Neural cell (in vitro differentiated cells): ENCODE data around the gene KLHL28. TPM values are rescaled to one million over a fixed set of nuclear protein-coding genes. Genes with fewer than 3 reads are reported as not detected.
"Not testable (repeated sequence)": the region's sequence is repeated elsewhere in the genome, so short reads cannot be mapped to it uniquely, and the experiment has no call there.

Source experiments
- H2AFZ ChIP-seq: fragments of 200-600, 300-800 bp; sonication (generic), shearing (Covaris generic); 2 replicates; pipeline ENCODE4 v1.6.0; 2014; ENCODE audit warnings: low read depth, mild to moderate bottlenecking, antibody characterized with exemption, low read length, moderate library complexity
- H3F3A ChIP-seq: fragments of 200-600 bp; shearing (Covaris generic); 2 replicates; pipeline ENCODE4 v1.6.1; 2016; ENCODE audit warnings: mild to moderate bottlenecking, moderate library complexity, mixed read lengths, antibody characterized with exemption, low read length; ENCODE audit not compliant: insufficient read depth, poor library complexity, severe bottlenecking
- H3K27ac ChIP-seq: fragments of 200-600, 300-800 bp; sonication (generic), shearing (Covaris generic); 2 replicates; pipeline ENCODE4 v1.5.1; 2014; ENCODE audit warnings: mild to moderate bottlenecking, low read length, moderate library complexity
- H3K27me3 ChIP-seq: fragments of 300-800, 200-600 bp; sonication (generic), shearing (Covaris generic); 2 replicates; pipeline ENCODE4 v1.6.0; 2014; ENCODE audit warnings: mild to moderate bottlenecking, low read depth, low read length, moderate library complexity; ENCODE audit not compliant: insufficient read depth
- H3K36me3 ChIP-seq: fragments of 300-800, 200-600 bp; sonication (generic), shearing (Covaris generic); 2 replicates; pipeline ENCODE4 v1.5.1; 2014; ENCODE audit warnings: mild to moderate bottlenecking, antibody characterized with exemption, low read length, moderate library complexity; ENCODE audit not compliant: insufficient read depth
- H3K4me2 ChIP-seq: fragments of 300-800, 200-600 bp; sonication (generic), shearing (Covaris generic); 2 replicates; pipeline ENCODE4 v1.6.0; 2014; ENCODE audit warnings: mild to moderate bottlenecking, low read length
- H3K4me3 ChIP-seq: fragments of 300-800, 200-600 bp; sonication (generic), shearing (Covaris generic); 2 replicates; pipeline ENCODE4 v1.5.1; 2014; ENCODE audit warnings: mild to moderate bottlenecking, low read length, moderate library complexity
- H3K79me2 ChIP-seq: fragments of 200-600 bp; shearing (Covaris generic); replicated peaks from 2 replicates; pipeline ENCODE4 v1.6.0; 2014; ENCODE audit warnings: mild to moderate bottlenecking, low read length, moderate library complexity; ENCODE audit not compliant: insufficient read depth
- H3K9ac ChIP-seq: fragments of 300-800, 200-600 bp; sonication (generic), shearing (Covaris generic); 2 replicates; pipeline ENCODE4 v1.6.1; 2016; ENCODE audit warnings: mild to moderate bottlenecking, low read length, mixed read lengths
- H3K9me2 ChIP-seq: fragments of 200-600 bp; shearing (Covaris generic); 2 replicates; pipeline ENCODE4 v1.6.1; 2016; ENCODE audit warnings: mild to moderate bottlenecking, low read length, mixed read lengths; ENCODE audit not compliant: insufficient read depth
- H3K9me3 ChIP-seq: fragments of 200-600, 300-800 bp; sonication (generic), shearing (Covaris generic); 2 replicates; pipeline ENCODE4 v1.6.1; 2016; ENCODE audit warnings: mild to moderate bottlenecking, mixed run types, low read length, moderate library complexity, mixed read lengths
- H4K20me1 ChIP-seq: fragments of 200-600 bp; shearing (Covaris generic); 2 replicates; pipeline ENCODE4 v1.6.1; 2016; ENCODE audit warnings: mild to moderate bottlenecking, mixed run types; ENCODE audit not compliant: insufficient read depth
- CTCF ChIP-seq: fragments of 450-650 bp; IDR thresholded peaks from 2 replicates; pipeline ENCODE4 v1.5.1; 2014; ENCODE audit warnings: antibody characterized with exemption, mild to moderate bottlenecking, moderate library complexity; ENCODE audit not compliant: poor library complexity, severe bottlenecking
- EP300 ChIP-seq: fragments of 450-650 bp; conservative IDR thresholded peaks from 2 replicates; pipeline ENCODE4 v1.6.1; 2014; ENCODE audit warnings: antibody characterized with exemption, mild to moderate bottlenecking, moderate library complexity; ENCODE audit not compliant: poor library complexity, severe bottlenecking
- EZH2 ChIP-seq: fragments of 200-600, 300-800 bp; shearing (Covaris generic), sonication (generic); IDR thresholded peaks from 2 replicates; pipeline ENCODE4 v1.6.1; 2014; ENCODE audit warnings: antibody characterized with exemption, low read length, borderline replicate concordance, mild to moderate bottlenecking; ENCODE audit not compliant: insufficient read depth, poor library complexity, severe bottlenecking
- MXI1 ChIP-seq: fragments of 450-650 bp; conservative IDR thresholded peaks from 2 replicates; pipeline ENCODE4 v1.6.1; 2014; ENCODE audit warnings: antibody characterized with exemption, mild to moderate bottlenecking; ENCODE audit not compliant: poor library complexity, severe bottlenecking
- POLR2AphosphoS5 ChIP-seq: IDR thresholded peaks from 2 replicates; pipeline ENCODE4 v1.6.1; 2012
- RAD21 ChIP-seq: fragments of 450-650 bp; conservative IDR thresholded peaks from 2 replicates; pipeline ENCODE4 v1.6.1; 2014; ENCODE audit warnings: antibody characterized with exemption, mild to moderate bottlenecking, moderate library complexity
- REST ChIP-seq: IDR thresholded peaks from 2 replicates; pipeline ENCODE4 v1.6.1; 2012; ENCODE audit warnings: borderline replicate concordance
- SMC3 ChIP-seq: fragments of 450-650 bp; conservative IDR thresholded peaks from 2 replicates; pipeline ENCODE4 v1.6.1; 2014; ENCODE audit warnings: antibody characterized with exemption, mild to moderate bottlenecking, moderate library complexity; ENCODE audit not compliant: poor library complexity
- TAF1 ChIP-seq: IDR thresholded peaks from 2 replicates; pipeline ENCODE4 v1.6.1; 2012; ENCODE audit warnings: low read depth
- polyA plus RNA-seq: library from polyadenylated mRNA; depleted of rRNA; stranded (reverse); fragments of >200 nt; gene quantifications from 2 replicates; pipeline ENCODE4 v1.2.3, GENCODE V29; 2014

Gene KLHL28
- polyA plus RNA-seq, 1 donor from 2014 or later, result 17.4 TPM

- TF ChIP-seq SMC3 (no peak), RAD21 (no peak), REST (no peak), EP300 (no peak), MXI1 (no peak), POLR2AphosphoS5 (no peak), TAF1 (no peak), EZH2 (no peak), CTCF (no peak)
- no peak overlapping the region for H3K27ac ChIP-seq
- no peaks in the 10 kb centered on the region for H3K79me2 ChIP-seq
- H3K4me3 ChIP-seq, result no peak overlapping the region
- H3K9me3 ChIP-seq, result no peaks in the 10 kb centered on the region
- no peaks in the 10 kb centered on the region for H3F3A ChIP-seq
- no peaks in the 10 kb centered on the region for H4K20me1 ChIP-seq
- no peak overlapping the region for H2AFZ ChIP-seq
- H3K4me2 ChIP-seq, result no peak overlapping the region
- H3K9me2 ChIP-seq, result no peaks in the 10 kb centered on the region
- H3K27me3 ChIP-seq, result no peaks in the 10 kb centered on the region
- H3K36me3 ChIP-seq, result no peaks in the 10 kb centered on the region
- no peak overlapping the region for H3K9ac ChIP-seq
Observed at GRCh38 chr14:44895716-44896115, 66.0 kb downstream of the KLHL28 start.

GRCh38 chr14:44893535-44893934 lies 68.2 kb downstream of the KLHL28 start:
- H3K9ac ChIP-seq, result no peak overlapping the region
- no peaks in the 10 kb centered on the region for H3K27me3 ChIP-seq
- H3K4me3 ChIP-seq, result no peak overlapping the region
- TF ChIP-seq SMC3 (no peak), POLR2AphosphoS5 (peak; percentile 98), EZH2 (no peak), REST (peak; percentile 43), TAF1 (no peak), CTCF (no peak), MXI1 (no peak), EP300 (peak; percentile 99), RAD21 (no peak)
- H3K79me2 ChIP-seq, result no peaks in the 10 kb centered on the region
- H3K9me2 ChIP-seq, result no peaks in the 10 kb centered on the region
- no peaks in the 10 kb centered on the region for H3K9me3 ChIP-seq
- H3F3A ChIP-seq, result no peaks in the 10 kb centered on the region
- H3K27ac ChIP-seq, result no peak overlapping the region
- no peaks in the 10 kb centered on the region for H3K36me3 ChIP-seq
- no peak overlapping the region for H2AFZ ChIP-seq
- no peaks in the 10 kb centered on the region for H4K20me1 ChIP-seq
- H3K4me2 ChIP-seq, result no peak overlapping the region

- not testable (repeated sequence) for H3K79me2 ChIP-seq, H3K9me2 ChIP-seq, H2AFZ ChIP-seq, H3F3A ChIP-seq, H3K36me3 ChIP-seq, H3K27me3 ChIP-seq, H3K27ac ChIP-seq, H3K9ac ChIP-seq, H4K20me1 ChIP-seq, H3K4me2 ChIP-seq, H3K9me3 ChIP-seq, H3K4me3 ChIP-seq
Observed at GRCh38 chr14:44891726-44892372, 69.9 kb downstream of the KLHL28 start.
